Neural crest cell (in vitro differentiated cells): ENCODE results near the gene GPR62. TPM values are rescaled to one million over a fixed set of nuclear protein-coding genes. Genes with fewer than 3 reads are reported as not detected.
A peak's percentile ranks its signal among the peaks of the same experiment; 100 is the strongest.

ENCODE experiments used
- DNase-seq: peaks from one replicate; pipeline ENCODE4 v3.0.0; 2021; ENCODE audit warnings: low read depth, mixed read lengths, low spot score
- H3K27ac Mint-ChIP-seq: one replicate; pipeline ENCODE4 v1.8.0; 2021; ENCODE audit warnings: mild to moderate bottlenecking, mixed read lengths; ENCODE audit not compliant: unreplicated experiment
- H3K27me3 Mint-ChIP-seq: 2 replicates; pipeline ENCODE4 v1.8.0; 2021; ENCODE audit warnings: low read depth, mild to moderate bottlenecking, mixed read lengths
- H3K36me3 Mint-ChIP-seq: 2 replicates; pipeline ENCODE4 v1.8.0; 2021; ENCODE audit warnings: low read depth, mild to moderate bottlenecking, mixed read lengths
- H3K4me1 Mint-ChIP-seq: 2 replicates; pipeline ENCODE4 v1.8.0; 2021; ENCODE audit warnings: mixed read lengths
- H3K4me3 Mint-ChIP-seq: one replicate; pipeline ENCODE4 v1.8.0; 2021; ENCODE audit warnings: mild to moderate bottlenecking, mixed read lengths
- H3K9me3 Mint-ChIP-seq: 2 replicates; pipeline ENCODE4 v1.8.0; 2021; ENCODE audit warnings: mixed read lengths
- total RNA-seq: library from RNA; stranded (reverse); gene quantifications from 2 replicates; pipeline ENCODE4 v1.2.1, GENCODE V29; 2021
- TF ChIP-seq, protein P1 (sequence below): fragments of 200-600 bp; sonication (generic); conservative IDR thresholded peaks from 2 replicates; pipeline ENCODE4 v1.5.0; 2021; ENCODE audit warnings: antibody characterized with exemption, mild to moderate bottlenecking

The GPR62 gene
- total RNA-seq, 1 donor from 2014 or later, result 0.23 TPM

DNA sequence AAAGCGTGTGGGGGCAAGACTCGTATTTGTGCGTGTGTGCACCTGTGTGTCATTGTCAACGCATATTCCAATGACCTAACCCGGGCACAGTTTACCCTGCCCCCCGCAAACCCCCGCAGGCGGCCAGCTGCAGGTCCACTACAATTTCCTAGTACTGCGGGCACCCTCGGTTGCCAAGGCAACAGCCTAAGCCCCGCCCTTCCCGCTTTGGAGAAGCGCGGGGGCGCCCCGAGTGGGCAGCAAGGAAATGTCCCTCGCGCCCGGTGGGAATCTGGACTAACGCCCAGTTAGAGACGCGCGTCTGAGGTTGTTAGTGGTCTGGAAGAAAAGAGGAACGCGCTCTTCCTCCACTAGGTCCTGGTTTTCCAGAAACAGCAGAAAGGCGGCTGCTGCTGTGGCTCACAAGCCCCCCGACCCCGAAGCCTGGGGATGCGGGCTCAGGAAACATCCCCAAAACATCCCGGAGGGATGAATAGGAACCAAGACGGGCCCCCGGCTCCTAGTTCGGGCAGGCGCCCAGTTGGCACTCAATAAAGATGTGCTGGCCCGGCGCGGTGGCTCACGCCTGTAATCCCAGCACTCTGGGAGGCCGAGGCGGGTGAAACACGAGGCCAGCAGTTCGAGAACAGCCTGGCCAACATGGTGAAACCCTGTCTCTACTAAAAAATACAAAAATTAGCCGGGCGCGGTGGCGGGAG is 20.8 kb downstream of the GPR62 start:
- Mint-ChIP-seq H3K27ac (no peak overlapping the region), H3K4me3 (peak overlapping the region; percentile 86), H3K9me3 (no peaks in the 10 kb centered on the region), H3K4me1 (peaks cover 27% of the 10 kb centered on the region), H3K27me3 (no peaks in the 10 kb centered on the region), H3K36me3 (no peaks in the 10 kb centered on the region)
- DNase-seq, result peak; percentile 66
- TF ChIP-seq, protein P1, sequence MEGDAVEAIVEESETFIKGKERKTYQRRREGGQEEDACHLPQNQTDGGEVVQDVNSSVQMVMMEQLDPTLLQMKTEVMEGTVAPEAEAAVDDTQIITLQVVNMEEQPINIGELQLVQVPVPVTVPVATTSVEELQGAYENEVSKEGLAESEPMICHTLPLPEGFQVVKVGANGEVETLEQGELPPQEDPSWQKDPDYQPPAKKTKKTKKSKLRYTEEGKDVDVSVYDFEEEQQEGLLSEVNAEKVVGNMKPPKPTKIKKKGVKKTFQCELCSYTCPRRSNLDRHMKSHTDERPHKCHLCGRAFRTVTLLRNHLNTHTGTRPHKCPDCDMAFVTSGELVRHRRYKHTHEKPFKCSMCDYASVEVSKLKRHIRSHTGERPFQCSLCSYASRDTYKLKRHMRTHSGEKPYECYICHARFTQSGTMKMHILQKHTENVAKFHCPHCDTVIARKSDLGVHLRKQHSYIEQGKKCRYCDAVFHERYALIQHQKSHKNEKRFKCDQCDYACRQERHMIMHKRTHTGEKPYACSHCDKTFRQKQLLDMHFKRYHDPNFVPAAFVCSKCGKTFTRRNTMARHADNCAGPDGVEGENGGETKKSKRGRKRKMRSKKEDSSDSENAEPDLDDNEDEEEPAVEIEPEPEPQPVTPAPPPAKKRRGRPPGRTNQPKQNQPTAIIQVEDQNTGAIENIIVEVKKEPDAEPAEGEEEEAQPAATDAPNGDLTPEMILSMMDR, result peak; percentile 19

DNA sequence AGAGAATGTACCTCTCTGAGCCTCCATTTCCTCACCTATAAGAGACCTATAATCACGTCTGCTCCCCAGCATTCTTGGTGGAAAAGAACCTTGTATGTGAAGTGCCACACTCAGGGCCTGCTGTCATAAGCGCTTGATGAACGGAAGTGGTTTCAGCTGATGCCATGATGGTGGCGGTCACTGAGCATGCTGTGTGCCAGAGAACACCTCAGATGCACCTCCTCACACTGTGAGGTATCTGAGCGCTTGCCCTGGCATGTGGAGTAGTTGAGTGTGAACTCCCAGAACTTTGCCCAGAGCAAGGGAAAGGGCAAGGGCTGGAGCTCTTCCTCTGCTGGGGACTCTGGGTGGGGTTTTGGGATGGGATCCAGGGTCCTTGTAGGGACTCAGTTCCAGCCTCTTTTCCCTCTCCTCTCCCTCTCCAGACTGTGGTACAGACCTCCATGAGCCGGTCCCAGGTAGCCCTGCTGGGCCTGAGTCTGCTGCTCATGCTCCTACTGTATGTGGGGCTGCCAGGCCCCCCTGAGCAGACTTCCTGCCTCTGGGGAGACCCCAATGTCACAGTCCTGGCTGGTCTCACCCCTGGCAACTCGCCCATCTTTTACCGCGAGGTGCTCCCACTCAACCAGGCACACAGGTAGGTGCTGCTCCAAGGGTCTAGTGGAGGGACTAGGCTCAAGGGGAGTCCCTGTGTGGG is 22.4 kb downstream of the GPR62 start:
- Mint-ChIP-seq H3K27ac (no peak overlapping the region), H3K4me1 (peaks cover 38% of the 10 kb centered on the region), H3K36me3 (no peaks in the 10 kb centered on the region), H3K27me3 (no peaks in the 10 kb centered on the region), H3K9me3 (no peaks in the 10 kb centered on the region), H3K4me3 (peak overlapping the region; percentile 86)
- TF ChIP-seq, protein P1, result no peak
- no peak for DNase-seq

DNA sequence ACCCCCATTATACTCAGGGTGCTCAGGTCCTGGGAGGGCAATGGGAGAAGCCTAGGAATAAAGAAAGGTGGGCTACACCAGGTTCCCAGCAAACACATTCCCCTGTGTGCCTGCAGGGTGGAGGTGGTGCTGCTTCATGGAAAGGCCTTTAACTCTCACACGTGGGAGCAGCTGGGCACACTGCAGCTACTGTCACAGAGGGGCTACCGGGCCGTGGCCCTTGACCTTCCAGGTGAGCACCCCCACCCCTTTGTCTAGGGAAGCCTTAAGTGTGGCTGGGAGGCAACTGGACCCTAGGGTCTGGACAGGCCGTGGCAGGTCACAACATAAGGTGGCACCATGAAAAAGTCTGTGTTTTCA is 22.9 kb downstream of the GPR62 start:
- Mint-ChIP-seq H3K36me3 (no peaks in the 10 kb centered on the region), H3K27ac (no peak overlapping the region), H3K4me1 (peaks cover 41% of the 10 kb centered on the region), H3K27me3 (no peaks in the 10 kb centered on the region), H3K9me3 (no peaks in the 10 kb centered on the region), H3K4me3 (peak overlapping the region; percentile 12)
- no peak for DNase-seq
- TF ChIP-seq, protein P1, result no peak

DNA sequence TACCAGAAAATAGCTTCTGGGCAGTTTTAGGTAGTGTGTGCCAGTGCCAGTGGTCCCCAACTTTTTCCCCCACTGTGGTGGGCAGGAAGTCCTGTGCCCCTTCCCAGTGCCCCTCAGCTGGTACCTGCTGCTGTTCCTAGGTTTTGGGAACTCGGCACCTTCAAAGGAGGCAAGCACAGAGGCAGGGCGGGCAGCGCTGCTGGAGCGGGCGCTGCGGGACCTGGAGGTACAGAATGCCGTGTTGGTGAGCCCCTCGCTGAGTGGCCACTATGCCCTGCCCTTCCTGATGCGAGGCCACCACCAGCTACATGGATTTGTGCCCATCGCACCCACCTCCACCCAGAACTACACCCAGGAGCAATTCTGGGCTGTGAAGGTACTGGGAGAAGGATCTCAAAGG is 25.1 kb downstream of the GPR62 start:
- no peak for DNase-seq
- no peak overlapping the region for H3K27ac Mint-ChIP-seq
- TF ChIP-seq, protein P1, result no peak
- H3K4me3 Mint-ChIP-seq, result no peak overlapping the region
- H3K27me3 Mint-ChIP-seq, result no peaks in the 10 kb centered on the region
- H3K36me3 Mint-ChIP-seq, result no peaks in the 10 kb centered on the region
- peaks cover 37% of the 10 kb centered on the region for H3K4me1 Mint-ChIP-seq
- H3K9me3 Mint-ChIP-seq, result no peaks in the 10 kb centered on the region

DNA sequence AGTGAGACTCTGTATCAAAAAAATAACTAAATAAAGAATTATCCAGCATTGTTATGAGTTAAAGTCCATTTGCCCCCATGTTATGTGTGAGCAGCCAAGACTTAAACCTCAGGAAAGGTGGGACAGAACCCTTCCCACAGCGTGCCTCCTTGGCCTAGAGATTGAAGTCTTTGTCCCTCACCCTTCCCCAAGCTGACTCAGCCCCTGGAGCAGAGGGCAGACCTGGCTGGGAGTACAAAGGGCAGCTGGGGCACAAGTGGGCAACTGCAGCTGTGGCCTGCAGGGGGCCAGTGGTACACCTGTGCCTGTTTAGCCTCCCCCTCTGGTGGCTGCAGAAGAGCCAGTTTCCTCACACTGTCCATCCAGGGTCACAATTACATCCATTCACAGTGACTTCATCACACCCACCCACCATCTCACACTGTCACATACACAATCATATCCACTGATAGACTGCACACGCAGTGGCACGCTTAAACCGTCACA is 27.2 kb downstream of the GPR62 start:
- Mint-ChIP-seq H3K9me3 (no peaks in the 10 kb centered on the region), H3K36me3 (no peaks in the 10 kb centered on the region), H3K27ac (peak overlapping the region; percentile 88), H3K27me3 (no peaks in the 10 kb centered on the region), H3K4me1 (peaks cover 24% of the 10 kb centered on the region), H3K4me3 (peak overlapping the region; percentile 88)
- TF ChIP-seq, protein P1, result peak; percentile 69
- DNase-seq, result no peak
